ENCODE results near the gene RNF223.
"Not testable (repeated sequence)": the region's sequence is repeated elsewhere in the genome, so short reads cannot be mapped to it uniquely, and the experiment has no call there.

The RNF223 gene

GRCh38 chr1:1041873-1042272 lies 32.2 kb downstream of the RNF223 start:
- no peak for DNase-seq

- no peak for DNase-seq
Measured at GRCh38 chr1:1041092-1041523, 33.0 kb downstream of the RNF223 start.

- DNase-seq, result peak; percentile 84
Measured at GRCh38 chr1:1040004-1040991, 33.8 kb downstream of the RNF223 start.

GRCh38 chr1:1039145-1039910 lies 34.8 kb downstream of the RNF223 start:
- no peak for DNase-seq

GRCh38 chr1:1038694-1039093 lies 35.4 kb downstream of the RNF223 start:
- no peak for DNase-seq

GRCh38 chr1:1037366-1038327 lies 36.5 kb downstream of the RNF223 start:
- DNase-seq, result no peak

GRCh38 chr1:1035291-1035943 lies 38.7 kb downstream of the RNF223 start:
- no peak for DNase-seq

- no peak for DNase-seq
Measured at GRCh38 chr1:1034439-1034781, 39.7 kb downstream of the RNF223 start.

- DNase-seq, result no peak
Measured at GRCh38 chr1:1033731-1034438, 40.2 kb downstream of the RNF223 start.

- peak; percentile 82 for DNase-seq
Measured at GRCh38 chr1:1033009-1033587, 41.0 kb downstream of the RNF223 start.

- DNase-seq, result no peak
Measured at GRCh38 chr1:1032424-1032823, 41.7 kb downstream of the RNF223 start.

- no peak for DNase-seq
Measured at GRCh38 chr1:1031659-1032235, 42.4 kb downstream of the RNF223 start.

- DNase-seq, result not testable (repeated sequence)
Measured at GRCh38 chr1:1030867-1031658, 43.0 kb downstream of the RNF223 start.

- DNase-seq, result no peak
Measured at GRCh38 chr1:1027791-1028190, 46.3 kb downstream of the RNF223 start.

- peak; percentile 53 for DNase-seq
Measured at GRCh38 chr1:1026599-1027413, 47.3 kb downstream of the RNF223 start.

GRCh38 chr1:1025730-1026129 lies 48.4 kb downstream of the RNF223 start:
- no peak for DNase-seq

- peak; percentile 51 for DNase-seq
Measured at GRCh38 chr1:1024771-1025699, 49.1 kb downstream of the RNF223 start.

All from left hindlimb (tissue), 1 donor.